A673 (cell line): Measurements from ENCODE around the gene POLA2. TPM values are rescaled to one million over a fixed set of nuclear protein-coding genes. Genes with fewer than 3 reads are reported as not detected.

Experiments used
- BruUV-seq: library from RNA; stranded (reverse); fragments of 400-500 nt; replicated peaks from 2 replicates; lab custom pipeline; 2021; lab: Mats Ljungman, UMichigan
- CTCF ChIA-PET: fragments of 300-600 bp; sonication (Branson Sonifier 250); formaldehyde crosslinking; loops from one replicate; lab custom pipeline; 2022; ENCODE audit warnings: antibody characterized with exemption; lab: Charles Lee
- POLR2A ChIA-PET: fragments of 300-600 bp; sonication (Branson Sonifier 250); formaldehyde crosslinking; loops from one replicate; lab custom pipeline; 2022; ENCODE audit warnings: antibody characterized with exemption; ENCODE audit not compliant: low non-redundant PET; lab: Charles Lee
- DNase-seq: peaks from one replicate; pipeline ENCODE4 v3.0.0-alpha.2; 2015; ENCODE audit warnings: low spot score
- H3K27ac ChIP-seq: fragments of 200-600 bp; sonication (generic); 2 replicates; pipeline ENCODE4 v1.5.1; 2016; ENCODE audit warnings: mixed run types, low read depth, mild to moderate bottlenecking, mixed read lengths, antibody characterized with exemption, low read length; ENCODE audit not compliant: poor library complexity, severe bottlenecking
- H3K27me3 ChIP-seq: fragments of 200-600 bp; sonication (generic); replicated peaks from 2 replicates; pipeline ENCODE4 v1.6.1; 2017; ENCODE audit warnings: mixed run types, low read depth, mild to moderate bottlenecking, mixed read lengths, antibody characterized with exemption, low read length; ENCODE audit not compliant: insufficient read depth, poor library complexity
- H3K36me3 ChIP-seq: fragments of 200-600 bp; sonication (generic); 2 replicates; pipeline ENCODE4 v1.6.1; 2016; ENCODE audit warnings: mixed run types, mild to moderate bottlenecking, mixed read lengths, antibody characterized with exemption, low read length; ENCODE audit not compliant: insufficient read depth, poor library complexity, severe bottlenecking
- H3K4me1 ChIP-seq: fragments of 200-600 bp; sonication (generic); 2 replicates; pipeline ENCODE4 v1.6.1; 2017; ENCODE audit warnings: mixed run types, mild to moderate bottlenecking, mixed read lengths, antibody characterized with exemption, low read length; ENCODE audit not compliant: insufficient read depth, poor library complexity, severe bottlenecking
- H3K4me3 ChIP-seq: fragments of 200-600 bp; sonication (generic); 2 replicates; pipeline ENCODE4 v1.5.1; 2016; ENCODE audit warnings: low read depth, mixed run types, mild to moderate bottlenecking, mixed read lengths, low read length; ENCODE audit not compliant: poor library complexity, severe bottlenecking
- H3K9me3 ChIP-seq: fragments of 200-600 bp; sonication (generic); 2 replicates; pipeline ENCODE4 v1.6.1; 2016; ENCODE audit warnings: mixed run types, low read depth, mild to moderate bottlenecking, mixed read lengths, antibody characterized with exemption, low read length; ENCODE audit not compliant: poor library complexity, severe bottlenecking
- EZH2 ChIP-seq: fragments of 200-600 bp; sonication (generic); IDR thresholded peaks from 2 replicates; pipeline ENCODE4 v1.6.1; 2017; ENCODE audit warnings: borderline replicate concordance, low read depth, mild to moderate bottlenecking, mixed read lengths, antibody characterized with exemption, low read length; ENCODE audit not compliant: poor library complexity, severe bottlenecking
- intact Hi-C: fragments of 100-400 bp; cut with micrococcal nuclease; formaldehyde crosslinking; loops from one replicate; pipeline ENCODE4 v1.10.0; 2022; ENCODE audit not compliant: unreplicated experiment
- total RNA-seq: library from RNA; stranded (reverse); gene quantifications from 2 replicates; pipeline ENCODE4 v1.2.3, GENCODE V29; 2021
- TF ChIP-seq, protein P1 (sequence below): fragments of 300-800, 200-600 bp; sonication (generic); conservative IDR thresholded peaks from 2 replicates; pipeline ENCODE4 v1.5.1; 2017; ENCODE audit warnings: low read depth, mild to moderate bottlenecking, antibody characterized with exemption, low read length, moderate library complexity, mixed read lengths

POLA2 gene
- total RNA-seq, 1 experiment from 2014 or later = 92.4 TPM

DNA sequence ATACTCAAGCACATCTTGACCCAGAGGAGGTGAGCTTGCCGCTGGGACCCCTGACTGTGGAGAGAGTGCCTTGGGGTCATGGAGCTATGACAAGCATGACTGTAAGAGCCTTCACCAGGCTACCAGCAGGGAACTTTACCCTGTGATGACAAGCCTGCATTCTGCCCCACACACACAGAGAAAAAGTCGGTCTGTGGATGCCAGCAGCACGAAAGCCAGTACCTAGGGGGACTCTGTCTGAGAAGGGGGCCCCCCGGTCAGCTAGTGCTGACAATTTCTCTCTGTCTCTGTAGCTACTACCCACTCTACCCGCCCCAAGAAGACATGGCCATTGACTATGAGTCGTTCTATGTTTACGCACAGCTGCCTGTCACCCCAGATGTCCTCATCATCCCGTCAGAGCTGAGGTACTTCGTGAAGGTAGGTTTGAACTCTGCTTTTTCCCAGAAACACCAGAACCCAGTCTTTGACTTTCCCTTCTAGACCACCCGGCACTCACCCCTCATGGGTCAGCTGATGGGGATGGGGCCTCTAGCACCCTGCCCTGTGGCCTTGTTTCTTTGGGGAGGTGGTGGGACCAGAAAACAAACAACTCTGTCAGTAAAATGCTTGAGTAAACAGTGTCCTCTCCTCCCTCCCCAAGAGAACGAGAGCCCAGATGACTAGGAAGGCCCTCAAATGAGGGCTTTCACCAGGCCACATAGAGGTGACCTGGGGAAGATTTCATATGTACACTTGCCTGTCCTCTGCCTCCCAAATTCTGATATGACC is 34.0 kb downstream of the POLA2 start:
- CTCF ChIA-PET = no interaction called here
- H3K27ac ChIP-seq = no peak overlapping the region

DNA sequence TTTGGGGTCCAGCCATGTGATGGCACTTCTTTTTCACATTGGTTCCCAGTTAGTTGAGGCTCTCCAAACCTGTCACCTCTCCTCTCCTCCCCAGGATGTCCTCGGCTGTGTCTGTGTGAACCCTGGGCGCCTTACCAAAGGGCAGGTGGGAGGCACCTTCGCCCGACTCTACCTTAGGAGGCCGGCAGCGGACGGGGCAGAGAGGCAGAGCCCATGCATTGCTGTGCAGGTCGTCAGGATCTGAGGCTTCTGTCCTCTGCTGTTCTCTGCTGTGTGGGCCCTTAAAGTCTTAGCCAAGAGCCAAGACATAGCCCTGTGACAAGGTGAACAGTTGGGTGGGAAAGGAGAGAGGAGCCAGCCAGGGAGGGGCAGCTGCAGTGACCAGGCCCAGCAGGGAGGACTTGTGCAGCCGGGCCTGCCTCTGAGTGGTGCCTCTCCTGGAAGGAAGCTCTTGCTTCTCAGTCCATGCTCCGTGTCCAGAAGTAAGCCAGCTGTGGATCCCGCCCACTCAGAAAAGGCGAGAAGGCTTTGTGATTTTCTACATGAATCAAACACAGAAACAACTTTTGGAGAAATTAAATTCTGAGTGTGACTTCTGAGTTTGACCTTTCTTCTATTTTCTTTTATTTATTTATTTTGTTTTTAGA is 35.4 kb downstream of the POLA2 start:
- no peak overlapping the region for H3K4me3 ChIP-seq
- no peak for TF ChIP-seq EZH2
- TF ChIP-seq, protein P1, sequence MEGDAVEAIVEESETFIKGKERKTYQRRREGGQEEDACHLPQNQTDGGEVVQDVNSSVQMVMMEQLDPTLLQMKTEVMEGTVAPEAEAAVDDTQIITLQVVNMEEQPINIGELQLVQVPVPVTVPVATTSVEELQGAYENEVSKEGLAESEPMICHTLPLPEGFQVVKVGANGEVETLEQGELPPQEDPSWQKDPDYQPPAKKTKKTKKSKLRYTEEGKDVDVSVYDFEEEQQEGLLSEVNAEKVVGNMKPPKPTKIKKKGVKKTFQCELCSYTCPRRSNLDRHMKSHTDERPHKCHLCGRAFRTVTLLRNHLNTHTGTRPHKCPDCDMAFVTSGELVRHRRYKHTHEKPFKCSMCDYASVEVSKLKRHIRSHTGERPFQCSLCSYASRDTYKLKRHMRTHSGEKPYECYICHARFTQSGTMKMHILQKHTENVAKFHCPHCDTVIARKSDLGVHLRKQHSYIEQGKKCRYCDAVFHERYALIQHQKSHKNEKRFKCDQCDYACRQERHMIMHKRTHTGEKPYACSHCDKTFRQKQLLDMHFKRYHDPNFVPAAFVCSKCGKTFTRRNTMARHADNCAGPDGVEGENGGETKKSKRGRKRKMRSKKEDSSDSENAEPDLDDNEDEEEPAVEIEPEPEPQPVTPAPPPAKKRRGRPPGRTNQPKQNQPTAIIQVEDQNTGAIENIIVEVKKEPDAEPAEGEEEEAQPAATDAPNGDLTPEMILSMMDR = no peak
- H3K27ac ChIP-seq = no peak overlapping the region
- DNase-seq = no peak
- H3K27me3 ChIP-seq = no peaks in the 10 kb centered on the region
- BruUV-seq = no TSS peak
- CTCF ChIA-PET = no interaction called here
- POLR2A ChIA-PET = no interaction called here
- intact Hi-C loops = no loop called here
- no peaks in the 10 kb centered on the region for H3K9me3 ChIP-seq
- peaks cover 71% of the 10 kb centered on the region for H3K36me3 ChIP-seq
- H3K4me1 ChIP-seq = peaks cover 12% of the 10 kb centered on the region

More for the DNA sequence above, 34.0 kb downstream of the POLA2 start:
- intact Hi-C loops = no loop called here
- no peaks in the 10 kb centered on the region for H3K27me3 ChIP-seq
- peaks cover 22% of the 10 kb centered on the region for H3K4me1 ChIP-seq
- H3K36me3 ChIP-seq = peaks cover 80% of the 10 kb centered on the region
- no peak for DNase-seq
- H3K4me3 ChIP-seq = no peak overlapping the region
- BruUV-seq = no TSS peak
- TF ChIP-seq, protein P1 = no peak
- no peak for TF ChIP-seq EZH2
- H3K9me3 ChIP-seq = no peaks in the 10 kb centered on the region
- POLR2A ChIA-PET = no interaction called here

DNA sequence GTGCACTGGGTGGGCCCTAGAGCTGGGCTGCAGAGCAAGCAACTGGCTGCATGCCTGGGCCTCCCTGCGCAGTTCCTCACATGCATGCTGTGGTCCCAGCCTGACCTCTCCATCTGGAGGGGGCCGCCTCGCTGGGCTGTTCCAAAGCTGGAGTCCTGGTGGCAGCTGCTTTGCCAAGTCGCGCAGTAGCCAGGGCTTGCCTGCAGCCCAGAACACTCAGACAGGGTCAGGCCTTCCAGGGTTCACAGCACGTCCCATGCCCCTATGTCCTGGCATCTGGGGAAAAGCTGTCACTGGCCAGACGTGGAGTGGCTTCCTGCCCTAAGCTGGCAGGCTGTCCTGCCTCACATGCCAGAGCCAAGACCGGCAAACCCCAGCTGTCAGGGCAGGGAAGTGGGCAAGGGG is 36.4 kb downstream of the POLA2 start:
- peaks cover 5% of the 10 kb centered on the region for H3K4me1 ChIP-seq
- BruUV-seq = no TSS peak
- ChIA-PET POLR2A (no interaction called here), CTCF (interaction anchor here (1.1 kb wide), 1 partner anchor 17 kb away, joined by 4 read pairs; no protein-coding TSS in a partner anchor)
- TF ChIP-seq, protein P1 = no peak
- no peak for TF ChIP-seq EZH2
- peaks cover 61% of the 10 kb centered on the region for H3K36me3 ChIP-seq
- intact Hi-C loops = no loop called here
- DNase-seq = no peak
- H3K27me3 ChIP-seq = no peaks in the 10 kb centered on the region
- no peak overlapping the region for H3K27ac ChIP-seq
- no peak overlapping the region for H3K4me3 ChIP-seq
- H3K9me3 ChIP-seq = no peaks in the 10 kb centered on the region
